HG03135 (cell line): ENCODE results near the gene METTL24.
"Not testable (repeated sequence)": the region's sequence is repeated elsewhere in the genome, so short reads cannot be mapped to it uniquely, and the experiment has no call there.

Source experiments
- ATAC-seq: cut with Tn5 transposase; IDR thresholded peaks from one replicate; pipeline ENCODE4 v1.9.1; 2021; ENCODE audit warnings: mild to moderate bottlenecking, moderate library complexity; ENCODE audit not compliant: unreplicated experiment

METTL24 gene

GRCh38 chr6:110317189-110317588 lies 41.0 kb downstream of the METTL24 start:
- no peak for ATAC-seq

- ATAC-seq, result no peak
Observed at GRCh38 chr6:110315869-110316398, 42.2 kb downstream of the METTL24 start.

GRCh38 chr6:110315207-110315868 lies 42.8 kb downstream of the METTL24 start:
- ATAC-seq, result no peak

- ATAC-seq, result no peak
Observed at GRCh38 chr6:110310861-110311446, 47.2 kb downstream of the METTL24 start.

GRCh38 chr6:110309432-110309831 lies 48.7 kb downstream of the METTL24 start:
- ATAC-seq, result not testable (repeated sequence)

GRCh38 chr6:110307368-110307767 lies 50.8 kb downstream of the METTL24 start:
- no peak for ATAC-seq

- ATAC-seq, result not testable (repeated sequence)
Observed at GRCh38 chr6:110305832-110306231, 52.3 kb downstream of the METTL24 start.

- not testable (repeated sequence) for ATAC-seq
Observed at GRCh38 chr6:110303692-110304091, 54.5 kb downstream of the METTL24 start.

- no peak for ATAC-seq
Observed at GRCh38 chr6:110298916-110299315, 59.2 kb downstream of the METTL24 start.

- no peak for ATAC-seq
Observed at GRCh38 chr6:110298411-110298810, 59.7 kb downstream of the METTL24 start.

GRCh38 chr6:110296241-110297025 lies 61.7 kb downstream of the METTL24 start:
- ATAC-seq, result no peak

- ATAC-seq, result no peak
Observed at GRCh38 chr6:110295451-110296165, 62.5 kb downstream of the METTL24 start.

- ATAC-seq, result no peak
Observed at GRCh38 chr6:110287462-110288341, 70.4 kb downstream of the METTL24 start.

- ATAC-seq, result no peak
Observed at GRCh38 chr6:110285306-110286060, 72.7 kb downstream of the METTL24 start.

- no peak for ATAC-seq
Observed at GRCh38 chr6:110284855-110285254, 73.3 kb downstream of the METTL24 start.

- no peak for ATAC-seq
Observed at GRCh38 chr6:110283657-110284056, 74.5 kb downstream of the METTL24 start.

- no peak for ATAC-seq
Observed at GRCh38 chr6:110282412-110282811, 75.7 kb downstream of the METTL24 start.

GRCh38 chr6:110277100-110277665 lies 81.0 kb downstream of the METTL24 start:
- ATAC-seq, result no peak

GRCh38 chr6:110272781-110273180 lies 85.4 kb downstream of the METTL24 start:
- ATAC-seq, result not testable (repeated sequence)
